ENCODE results near the gene CHMP4B. TPM values are rescaled to one million over a fixed set of nuclear protein-coding genes. Genes with fewer than 3 reads are reported as not detected.
A peak's percentile ranks its signal among the peaks of the same experiment; 100 is the strongest.

The CHMP4B gene
- total RNA-seq, 4 donors from 2014 or later = 62.1 to 95.8 (median 74.8) TPM

DNA sequence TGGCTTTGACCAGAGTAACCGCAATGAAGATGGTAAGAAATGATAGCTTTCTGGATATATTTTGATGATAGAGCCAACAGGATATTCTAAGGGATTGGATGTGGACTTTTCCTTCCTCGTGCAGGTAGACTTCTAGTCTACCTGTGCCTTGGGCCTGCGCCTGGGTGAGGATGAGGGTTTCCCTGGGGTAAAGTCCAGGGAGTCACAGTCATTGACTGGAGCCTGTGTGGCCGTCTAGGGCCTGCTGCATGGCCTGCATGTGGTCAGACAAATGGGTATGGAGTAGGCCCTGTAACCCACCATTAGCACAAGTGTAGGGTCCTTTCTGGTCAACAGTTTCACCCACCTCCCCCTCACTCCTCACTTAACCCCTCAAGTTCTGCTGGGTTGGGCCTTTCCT lies 12.7 kb upstream of the CHMP4B start:
- H3K4me3 ChIP-seq = no peak overlapping the region
- H3K36me3 ChIP-seq = no peaks in the 10 kb centered on the region
- DNase-seq (ENCODE audit: low spot score in 2 of 2) = no peak
- H3K9me3 ChIP-seq = no peaks in the 10 kb centered on the region
- WGBS = 86% methylated on average over 4 of the region's 4 CpGs
- TF ChIP-seq, protein P1, sequence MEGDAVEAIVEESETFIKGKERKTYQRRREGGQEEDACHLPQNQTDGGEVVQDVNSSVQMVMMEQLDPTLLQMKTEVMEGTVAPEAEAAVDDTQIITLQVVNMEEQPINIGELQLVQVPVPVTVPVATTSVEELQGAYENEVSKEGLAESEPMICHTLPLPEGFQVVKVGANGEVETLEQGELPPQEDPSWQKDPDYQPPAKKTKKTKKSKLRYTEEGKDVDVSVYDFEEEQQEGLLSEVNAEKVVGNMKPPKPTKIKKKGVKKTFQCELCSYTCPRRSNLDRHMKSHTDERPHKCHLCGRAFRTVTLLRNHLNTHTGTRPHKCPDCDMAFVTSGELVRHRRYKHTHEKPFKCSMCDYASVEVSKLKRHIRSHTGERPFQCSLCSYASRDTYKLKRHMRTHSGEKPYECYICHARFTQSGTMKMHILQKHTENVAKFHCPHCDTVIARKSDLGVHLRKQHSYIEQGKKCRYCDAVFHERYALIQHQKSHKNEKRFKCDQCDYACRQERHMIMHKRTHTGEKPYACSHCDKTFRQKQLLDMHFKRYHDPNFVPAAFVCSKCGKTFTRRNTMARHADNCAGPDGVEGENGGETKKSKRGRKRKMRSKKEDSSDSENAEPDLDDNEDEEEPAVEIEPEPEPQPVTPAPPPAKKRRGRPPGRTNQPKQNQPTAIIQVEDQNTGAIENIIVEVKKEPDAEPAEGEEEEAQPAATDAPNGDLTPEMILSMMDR (IDR thresholded peaks at IDR 0.05) = no peak
- TF ChIP-seq POLR2A (IDR thresholded peaks at IDR 0.05) (no peak), POLR2AphosphoS5 (IDR thresholded peaks at IDR 0.05) (no peak), EP300 (IDR thresholded peaks at IDR 0.05) (no peak)
- H3K27ac ChIP-seq = no peak overlapping the region
- no peaks in the 10 kb centered on the region for H3K4me1 ChIP-seq
- no peaks in the 10 kb centered on the region for H3K27me3 ChIP-seq

GRCh38 chr20:33803921-33804337 lies 7.2 kb upstream of the CHMP4B start:
- no peak for DNase-seq (ENCODE audit: low spot score in 2 of 2)
- Histone ChIP-seq H3K4me1 (no peaks in the 10 kb centered on the region), H3K9me3 (no peaks in the 10 kb centered on the region), H3K36me3 (no peaks in the 10 kb centered on the region), H3K27ac (no peak overlapping the region), H3K27me3 (no peaks in the 10 kb centered on the region), H3K4me3 (no peak overlapping the region)
- 29% methylated on average over 2 of the region's 2 CpGs for WGBS
- TF ChIP-seq POLR2AphosphoS5 (IDR thresholded peaks at IDR 0.05) (no peak), EP300 (IDR thresholded peaks at IDR 0.05) (no peak), POLR2A (IDR thresholded peaks at IDR 0.05) (no peak)
- TF ChIP-seq, protein P1 (IDR thresholded peaks at IDR 0.05) = no peak

- Histone ChIP-seq H3K27me3 (no peaks in the 10 kb centered on the region), H3K27ac (no peak overlapping the region), H3K4me1 (peaks cover 20% of the 10 kb centered on the region), H3K9me3 (no peaks in the 10 kb centered on the region), H3K36me3 (no peaks in the 10 kb centered on the region), H3K4me3 (no peak overlapping the region)
- 90% methylated on average over 3 of the region's 3 CpGs for WGBS
- DNase-seq (ENCODE audit: low spot score in 2 of 2) = no peak
- TF ChIP-seq, protein P1 (IDR thresholded peaks at IDR 0.05) = no peak
- no peak for TF ChIP-seq POLR2AphosphoS5 (IDR thresholded peaks at IDR 0.05)
- no peak for TF ChIP-seq EP300 (IDR thresholded peaks at IDR 0.05)
- TF ChIP-seq POLR2A (IDR thresholded peaks at IDR 0.05) = no peak
Measured at GRCh38 chr20:33808388-33808787, 2.8 kb upstream of the CHMP4B start.

DNA sequence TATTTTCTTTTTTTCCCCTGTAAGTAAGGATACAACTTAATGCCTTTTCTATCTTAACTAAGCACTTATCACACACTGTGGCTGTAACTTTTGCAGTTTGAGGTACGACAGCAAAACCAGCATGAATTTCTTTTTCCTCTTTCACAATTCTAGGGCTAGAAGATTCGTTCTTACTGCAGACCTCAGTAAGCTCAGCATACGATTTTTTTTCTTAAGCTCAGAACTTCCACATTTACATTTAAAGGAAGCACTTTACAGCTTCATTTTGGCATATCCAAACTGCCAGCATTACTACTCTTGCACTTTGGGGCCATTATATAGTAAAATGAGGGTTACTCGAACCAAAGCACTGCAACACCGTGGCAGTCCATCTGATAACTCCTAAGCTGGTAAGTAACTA lies 889 bp upstream of the CHMP4B start:
- Histone ChIP-seq H3K4me3 (no peak overlapping the region), H3K36me3 (no peaks in the 10 kb centered on the region), H3K27ac (no peak overlapping the region), H3K4me1 (peaks cover 37% of the 10 kb centered on the region), H3K9me3 (no peaks in the 10 kb centered on the region), H3K27me3 (no peaks in the 10 kb centered on the region)
- no peak for TF ChIP-seq POLR2A (IDR thresholded peaks at IDR 0.05)
- TF ChIP-seq, protein P1 (IDR thresholded peaks at IDR 0.05) = no peak
- no peak for TF ChIP-seq EP300 (IDR thresholded peaks at IDR 0.05)
- no peak for TF ChIP-seq POLR2AphosphoS5 (IDR thresholded peaks at IDR 0.05)
- WGBS = 65% methylated on average over 5 of the region's 5 CpGs
- DNase-seq (ENCODE audit: low spot score in 2 of 2) = no peak

- WGBS = 2% methylated on average over 12 of the region's 12 CpGs
- no peak for DNase-seq (ENCODE audit: low spot score in 2 of 2)
- Histone ChIP-seq H3K4me3 (peak overlapping the region; percentile 75), H3K4me1 (peaks cover 47% of the 10 kb centered on the region), H3K9me3 (no peaks in the 10 kb centered on the region), H3K27me3 (no peaks in the 10 kb centered on the region), H3K36me3 (no peaks in the 10 kb centered on the region), H3K27ac (peak overlapping the region; percentile 96)
- TF ChIP-seq POLR2AphosphoS5 (IDR thresholded peaks at IDR 0.05) = no peak
- TF ChIP-seq EP300 (IDR thresholded peaks at IDR 0.05) = no peak
- no peak for TF ChIP-seq POLR2A (IDR thresholded peaks at IDR 0.05)
- TF ChIP-seq, protein P1 (IDR thresholded peaks at IDR 0.05) = no peak
Measured at GRCh38 chr20:33811776-33812151, 616 bp downstream of the CHMP4B start.
